HG02798 (cell line): ENCODE results near the gene ADAMTS9.

Experiments used
- ATAC-seq: cut with Tn5 transposase; IDR thresholded peaks from one replicate; pipeline ENCODE4 v1.9.1; 2021; ENCODE audit warnings: mild to moderate bottlenecking; ENCODE audit not compliant: unreplicated experiment, poor library complexity

ADAMTS9 gene

DNA sequence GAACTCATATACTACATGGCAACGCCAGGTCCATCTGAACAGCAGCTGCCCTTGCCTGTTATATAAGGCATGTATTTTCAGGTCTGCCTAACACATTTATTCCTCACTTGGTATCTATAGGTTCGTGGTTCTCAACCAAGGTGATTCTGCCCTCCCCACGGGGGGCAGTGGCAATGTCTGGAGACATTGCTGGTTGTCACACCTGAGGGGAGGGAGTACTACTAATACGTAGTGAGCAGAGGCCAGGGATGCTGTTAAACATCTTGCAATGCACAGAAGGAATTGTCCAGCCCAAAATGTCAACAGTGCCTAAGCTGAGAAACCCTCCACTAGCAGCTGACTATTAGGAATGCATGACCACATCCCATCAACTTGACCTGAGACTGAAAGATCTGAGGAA is 32.6 kb downstream of the ADAMTS9 start:
- no peak for ATAC-seq

- ATAC-seq = no peak
Observed at GRCh38 chr3:64654013-64654412, 33.8 kb downstream of the ADAMTS9 start.

- no peak for ATAC-seq
Observed at GRCh38 chr3:64653101-64653500, 34.7 kb downstream of the ADAMTS9 start.

GRCh38 chr3:64651741-64652241 is 36.0 kb downstream of the ADAMTS9 start:
- no peak for ATAC-seq

- ATAC-seq = no peak
Observed at GRCh38 chr3:64651303-64651702, 36.5 kb downstream of the ADAMTS9 start.

GRCh38 chr3:64650715-64651114 is 37.1 kb downstream of the ADAMTS9 start:
- ATAC-seq = no peak

- ATAC-seq = no peak
Observed at GRCh38 chr3:64650096-64650622, 37.6 kb downstream of the ADAMTS9 start.

- no peak for ATAC-seq
Observed at GRCh38 chr3:64648927-64649906, 38.6 kb downstream of the ADAMTS9 start.

DNA sequence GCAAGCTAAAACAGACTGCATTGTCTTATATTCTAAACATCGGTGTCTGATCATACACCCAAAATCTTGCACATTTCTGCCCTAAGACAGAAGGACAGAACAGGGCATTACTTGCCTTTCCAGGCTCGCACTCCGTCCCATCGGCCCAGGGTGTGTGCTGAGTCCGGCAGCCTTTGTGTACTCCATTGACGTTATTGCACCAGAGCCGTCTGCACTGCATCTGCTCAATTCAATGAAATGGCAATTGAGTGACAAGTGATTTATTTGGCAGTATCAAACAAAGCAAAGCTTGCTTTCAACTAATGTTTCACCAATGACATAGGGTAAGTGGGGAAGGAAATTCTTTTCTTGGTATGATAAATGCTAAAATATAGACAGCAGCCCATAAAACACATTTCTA is 40.0 kb downstream of the ADAMTS9 start:
- no peak for ATAC-seq

GRCh38 chr3:64645243-64645642 is 42.6 kb downstream of the ADAMTS9 start:
- ATAC-seq = no peak

- no peak for ATAC-seq
Observed at GRCh38 chr3:64644483-64644882, 43.3 kb downstream of the ADAMTS9 start.

DNA sequence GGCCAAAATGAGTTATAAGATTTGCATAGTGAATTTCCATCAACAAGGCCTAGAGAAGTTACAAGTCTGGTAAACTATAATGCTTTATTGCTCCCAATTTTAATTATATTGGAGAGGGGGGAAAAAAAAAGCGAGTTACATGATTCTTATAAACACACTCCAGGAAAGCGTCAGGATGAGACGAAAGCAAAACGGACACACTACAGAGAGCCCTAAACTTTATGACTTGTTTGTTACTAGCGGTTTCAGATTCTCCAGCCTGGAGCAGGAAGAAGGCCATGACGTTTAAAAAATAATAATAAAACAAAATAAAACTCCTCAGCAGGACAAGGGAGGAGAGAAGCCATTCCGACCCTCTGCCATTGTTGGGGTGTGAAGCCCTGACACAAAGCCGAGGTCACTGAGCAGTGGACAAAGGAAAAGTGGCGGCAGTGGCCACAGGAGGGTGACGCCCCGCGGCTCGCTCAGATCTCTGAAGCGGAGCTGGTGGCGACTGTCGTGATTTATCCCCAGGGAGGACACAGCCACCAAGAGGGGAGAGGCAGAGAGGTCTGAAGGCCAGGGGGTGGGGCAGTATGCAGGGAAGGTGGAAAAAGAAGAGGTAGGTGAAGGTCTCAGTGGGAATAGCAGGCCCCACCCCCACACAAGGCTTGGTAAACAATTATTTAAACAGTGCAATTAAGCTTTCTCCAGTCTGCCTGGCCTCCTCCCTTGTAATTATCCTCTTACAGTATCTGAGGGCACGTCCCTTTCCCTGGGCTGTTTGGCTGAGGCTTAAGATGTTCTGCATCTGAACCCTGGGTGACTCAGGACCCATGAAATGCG is 45.3 kb downstream of the ADAMTS9 start:
- ATAC-seq = no peak

DNA sequence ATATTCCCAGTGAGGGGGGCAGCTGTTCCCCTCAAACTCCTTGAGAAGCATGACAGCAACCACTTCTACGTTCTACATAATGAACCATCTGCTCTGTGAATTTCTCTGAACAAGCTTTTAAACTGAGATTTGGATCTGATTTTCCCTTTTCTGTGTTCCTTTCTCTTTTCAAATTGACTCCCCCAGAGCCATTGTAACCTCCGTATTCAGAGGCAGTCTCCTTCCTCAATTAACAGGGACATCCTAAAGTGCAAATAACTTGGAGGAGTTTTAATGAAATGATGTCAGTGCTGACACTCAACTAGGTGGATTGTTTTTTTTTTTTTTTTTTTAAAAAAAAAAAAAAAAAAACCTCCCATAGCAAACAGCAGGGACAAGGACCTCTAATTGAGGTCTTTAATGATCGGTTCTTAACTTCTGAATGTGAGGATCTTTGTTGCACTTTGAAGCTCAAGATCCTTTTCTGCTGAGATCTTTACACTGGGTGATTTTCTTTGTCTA is 48.8 kb downstream of the ADAMTS9 start:
- ATAC-seq = no peak

- no peak for ATAC-seq
Observed at GRCh38 chr3:64638511-64638910, 49.3 kb downstream of the ADAMTS9 start.

DNA sequence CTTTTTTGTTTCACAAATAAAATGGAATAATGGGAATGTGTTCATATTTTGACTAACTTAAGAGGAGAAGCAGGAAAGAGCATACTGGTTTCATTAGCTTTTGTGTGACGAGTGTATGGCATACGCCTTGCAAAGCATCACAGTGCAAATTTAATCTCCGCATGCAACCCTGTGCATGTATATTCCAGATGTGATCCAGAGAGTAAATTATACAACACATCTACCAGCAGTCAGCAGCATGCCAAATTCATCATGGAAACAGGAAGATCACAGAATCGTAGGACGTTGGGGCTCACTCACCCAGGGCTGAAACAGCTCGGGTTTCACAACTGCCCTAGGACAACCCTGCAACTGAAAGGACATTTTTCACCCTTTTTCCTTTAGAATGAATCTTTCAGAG is 53.4 kb downstream of the ADAMTS9 start:
- ATAC-seq = no peak

GRCh38 chr3:64631951-64632350 is 55.8 kb downstream of the ADAMTS9 start:
- no peak for ATAC-seq

- ATAC-seq = no peak
Observed at GRCh38 chr3:64627471-64628321, 60.1 kb downstream of the ADAMTS9 start.

GRCh38 chr3:64627042-64627441 is 60.8 kb downstream of the ADAMTS9 start:
- no peak for ATAC-seq

GRCh38 chr3:64625381-64625780 is 62.4 kb downstream of the ADAMTS9 start:
- ATAC-seq = no peak

DNA sequence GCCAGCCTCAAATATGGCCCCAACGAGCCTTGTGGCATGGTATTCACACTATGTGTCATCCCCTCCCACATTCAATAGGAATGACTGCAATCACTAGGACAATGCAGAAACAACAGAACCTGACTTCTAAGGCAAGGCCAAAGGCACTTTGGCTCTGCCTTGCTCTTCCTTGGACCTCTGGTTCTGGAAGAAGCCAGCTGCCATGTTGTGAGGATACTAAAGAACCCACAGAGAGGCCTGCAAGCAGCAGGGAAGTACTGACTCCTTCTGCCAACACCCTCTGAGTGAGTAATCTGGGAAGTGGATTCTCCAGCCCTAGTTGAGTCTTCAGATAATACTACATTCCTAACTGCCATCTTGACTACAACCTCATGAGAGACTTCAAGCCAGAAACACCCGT is 64.7 kb downstream of the ADAMTS9 start:
- ATAC-seq = no peak
